Panc1 (cell line): ENCODE results near the gene SUGCT. TPM values are rescaled to one million over a fixed set of nuclear protein-coding genes. Genes with fewer than 3 reads are reported as not detected.

Experiments
- ATAC-seq: fragments of 200-7000 bp; cut with Tn5 transposase; 2 replicates; pipeline ENCODE4 v1.9.1; 2020; ENCODE audit warnings: mild to moderate bottlenecking, moderate library complexity
- BruUV-seq: library from RNA; stranded (reverse); fragments of 400-500 nt; replicated peaks from 2 replicates; lab custom pipeline; 2021; lab: Mats Ljungman, UMichigan
- CTCF ChIA-PET: fragments of 300-600 bp; sonication (Branson Sonifier 250); formaldehyde crosslinking; loops from one replicate; lab custom pipeline; 2022; ENCODE audit warnings: antibody characterized with exemption; lab: Charles Lee
- POLR2A ChIA-PET: fragments of 300-600 bp; sonication (Branson Sonifier 250); formaldehyde crosslinking; loops from one replicate; lab custom pipeline; 2022; ENCODE audit warnings: antibody characterized with exemption; lab: Charles Lee
- DNase-seq: peaks from one replicate; pipeline ENCODE4 v3.0.0-alpha.2; 2010; ENCODE audit warnings: low read depth, low spot score
- H3K27ac ChIP-seq: 2 replicates; pipeline ENCODE4 v1.5.1; 2011; ENCODE audit warnings: mild to moderate bottlenecking, low read length, inconsistent platforms
- H3K27me3 ChIP-seq: fragments of 200-500 bp; sonication (Bioruptor generic); 2 replicates; pipeline ENCODE4 v1.6.0; 2014; ENCODE audit warnings: low read length, inconsistent platforms; ENCODE audit not compliant: control insufficient read depth, insufficient read depth
- H3K36me3 ChIP-seq: fragments of 200-500 bp; sonication (Bioruptor generic); 2 replicates; pipeline ENCODE4 v1.5.1; 2014; ENCODE audit warnings: inconsistent platforms, mild to moderate bottlenecking, low read length, moderate library complexity; ENCODE audit not compliant: control insufficient read depth, insufficient read depth
- H3K4me1 ChIP-seq: 2 replicates; pipeline ENCODE4 v1.5.1; 2011; ENCODE audit warnings: inconsistent platforms, mild to moderate bottlenecking, low read length, moderate library complexity; ENCODE audit not compliant: control insufficient read depth, insufficient read depth
- H3K4me3 ChIP-seq, 2 experiments: 2 replicates each; pipeline ENCODE4 v1.5.1; 2011 to 2012; ENCODE audit warnings: low read depth in 2 of 2, low read length in 2 of 2, mild to moderate bottlenecking in 2 of 2, inconsistent platforms in 1 of 2, moderate library complexity in 1 of 2
- H3K9me3 ChIP-seq: fragments of 200-500 bp; sonication (Bioruptor generic); 2 replicates; pipeline ENCODE4 v1.5.1; 2014; ENCODE audit warnings: low read depth, mild to moderate bottlenecking, inconsistent platforms, low read length, moderate library complexity; ENCODE audit not compliant: control insufficient read depth, insufficient read depth
- CTCF ChIP-seq: fragments of 450-650 bp; IDR thresholded peaks from 2 replicates; pipeline ENCODE4 v1.5.1; 2017; ENCODE audit warnings: mild to moderate bottlenecking
- POLR2AphosphoS5 ChIP-seq: IDR thresholded peaks from 2 replicates; pipeline ENCODE4 v1.6.1; 2012; ENCODE audit warnings: mild to moderate bottlenecking, low read depth, low read length, moderate library complexity
- SIN3A ChIP-seq: IDR thresholded peaks from 2 replicates; pipeline ENCODE4 v1.6.1; 2012; ENCODE audit warnings: low read depth, mild to moderate bottlenecking, low read length, moderate library complexity, borderline replicate concordance; ENCODE audit not compliant: insufficient read depth
- TCF7L2 ChIP-seq: IDR thresholded peaks from 2 replicates; pipeline ENCODE4 v1.6.1; 2011; ENCODE audit warnings: mild to moderate bottlenecking, low read depth, low read length, inconsistent platforms
- in situ Hi-C: cut with HindIII; loops from 2 replicates; pipeline ENCODE4 v1.10.0; 2016; ENCODE audit warnings: low sequenced_read_pairs, low pct_unique_long_range_greater_than_20kb
- intact Hi-C: fragments of 100-400 bp; cut with micrococcal nuclease; formaldehyde crosslinking; loops from one replicate; pipeline ENCODE4 v1.10.0; 2022; ENCODE audit not compliant: unreplicated experiment
- total RNA-seq: library from RNA; stranded (reverse); gene quantifications from one replicate; pipeline ENCODE4 v1.2.1, GENCODE V29; 2021; ENCODE audit not compliant: unreplicated experiment
- TF ChIP-seq, protein P1 (sequence below), 2 experiments: IDR thresholded peaks; 2 replicates each; pipeline ENCODE4 v1.6.1; 2011 to 2012; ENCODE audit warnings: low read depth in 2 of 2, control low read depth in 1 of 2, low read length in 1 of 2, mild to moderate bottlenecking in 1 of 2, moderate library complexity in 1 of 2; ENCODE audit not compliant: insufficient read depth in 1 of 2

SUGCT gene
- total RNA-seq, 1 experiment from 2014 or later = 3.1 TPM

- Histone ChIP-seq H3K9me3 (no peaks in the 10 kb centered on the region), H3K4me3 (no peak overlapping the region), H3K27ac (no peak overlapping the region), H3K27me3 (no peaks in the 10 kb centered on the region), H3K36me3 (no peaks in the 10 kb centered on the region), H3K4me1 (no peaks in the 10 kb centered on the region)
- CTCF ChIA-PET = no interaction called here
- in situ Hi-C loops = no loop called here
- POLR2A ChIA-PET = interaction anchor here (0.6 kb wide), 1 partner anchor 9 kb away, joined by 17 read pairs; no protein-coding TSS in a partner anchor
- TF ChIP-seq POLR2AphosphoS5 = no peak
- TF ChIP-seq, protein P1, sequence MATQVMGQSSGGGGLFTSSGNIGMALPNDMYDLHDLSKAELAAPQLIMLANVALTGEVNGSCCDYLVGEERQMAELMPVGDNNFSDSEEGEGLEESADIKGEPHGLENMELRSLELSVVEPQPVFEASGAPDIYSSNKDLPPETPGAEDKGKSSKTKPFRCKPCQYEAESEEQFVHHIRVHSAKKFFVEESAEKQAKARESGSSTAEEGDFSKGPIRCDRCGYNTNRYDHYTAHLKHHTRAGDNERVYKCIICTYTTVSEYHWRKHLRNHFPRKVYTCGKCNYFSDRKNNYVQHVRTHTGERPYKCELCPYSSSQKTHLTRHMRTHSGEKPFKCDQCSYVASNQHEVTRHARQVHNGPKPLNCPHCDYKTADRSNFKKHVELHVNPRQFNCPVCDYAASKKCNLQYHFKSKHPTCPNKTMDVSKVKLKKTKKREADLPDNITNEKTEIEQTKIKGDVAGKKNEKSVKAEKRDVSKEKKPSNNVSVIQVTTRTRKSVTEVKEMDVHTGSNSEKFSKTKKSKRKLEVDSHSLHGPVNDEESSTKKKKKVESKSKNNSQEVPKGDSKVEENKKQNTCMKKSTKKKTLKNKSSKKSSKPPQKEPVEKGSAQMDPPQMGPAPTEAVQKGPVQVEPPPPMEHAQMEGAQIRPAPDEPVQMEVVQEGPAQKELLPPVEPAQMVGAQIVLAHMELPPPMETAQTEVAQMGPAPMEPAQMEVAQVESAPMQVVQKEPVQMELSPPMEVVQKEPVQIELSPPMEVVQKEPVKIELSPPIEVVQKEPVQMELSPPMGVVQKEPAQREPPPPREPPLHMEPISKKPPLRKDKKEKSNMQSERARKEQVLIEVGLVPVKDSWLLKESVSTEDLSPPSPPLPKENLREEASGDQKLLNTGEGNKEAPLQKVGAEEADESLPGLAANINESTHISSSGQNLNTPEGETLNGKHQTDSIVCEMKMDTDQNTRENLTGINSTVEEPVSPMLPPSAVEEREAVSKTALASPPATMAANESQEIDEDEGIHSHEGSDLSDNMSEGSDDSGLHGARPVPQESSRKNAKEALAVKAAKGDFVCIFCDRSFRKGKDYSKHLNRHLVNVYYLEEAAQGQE (IDR thresholded peaks at IDR 0.05; ENCODE audit: insufficient read depth in 1 of 2, low read depth in 2 of 2, low read length in 1 of 2) = no peak
- TF ChIP-seq TCF7L2 = no peak
- TF ChIP-seq CTCF = no peak
- no peak for TF ChIP-seq SIN3A
- no peak for ATAC-seq
- intact Hi-C loops = no loop called here
- BruUV-seq = no TSS peak
- no peak for DNase-seq
These were observed 31.9 kb upstream of the SUGCT start for GRCh38 chr7:40102897-40103296.

GRCh38 chr7:40105879-40106473, 28.8 kb upstream of the SUGCT start:
- intact Hi-C loops = no loop called here
- DNase-seq = no peak
- no peak overlapping the region for H3K27ac ChIP-seq
- H3K9me3 ChIP-seq = no peaks in the 10 kb centered on the region
- in situ Hi-C loops = no loop called here
- TF ChIP-seq TCF7L2 = no peak
- TF ChIP-seq SIN3A = no peak
- no peak for TF ChIP-seq CTCF
- TF ChIP-seq POLR2AphosphoS5 = no peak
- TF ChIP-seq, protein P1 (IDR thresholded peaks at IDR 0.05; ENCODE audit: insufficient read depth in 1 of 2, low read depth in 2 of 2, low read length in 1 of 2) = no peak
- H3K27me3 ChIP-seq = no peaks in the 10 kb centered on the region
- BruUV-seq = no TSS peak
- no peak overlapping the region for H3K4me3 ChIP-seq
- ATAC-seq = no peak
- H3K4me1 ChIP-seq = no peaks in the 10 kb centered on the region
- CTCF ChIA-PET = interaction anchor here (0.6 kb wide), 1 partner anchor 29 kb away, joined by 5 read pairs; the partner anchor contains the start of gene SUGCT
- POLR2A ChIA-PET = no interaction called here
- H3K36me3 ChIP-seq = no peaks in the 10 kb centered on the region
